SU-DHL-6 (cell line): ENCODE measurements around the gene ZNF775.
A peak's percentile ranks its signal among the peaks of the same experiment; 100 is the strongest.

Experiments
- H2AFZ ChIP-seq: fragments of 200-600 bp; sonication (generic); 2 replicates; pipeline ENCODE4 v1.6.1; 2014; ENCODE audit warnings: low read depth, mild to moderate bottlenecking, moderate library complexity, mixed read lengths, antibody characterized with exemption, low read length; ENCODE audit not compliant: severe bottlenecking
- H3F3A ChIP-seq: fragments of 200-600 bp; shearing (Covaris generic); 2 replicates; pipeline ENCODE4 v1.6.0; 2016; ENCODE audit warnings: antibody characterized with exemption, mild to moderate bottlenecking; ENCODE audit not compliant: insufficient read depth
- H3K27ac ChIP-seq: fragments of 200-600 bp; sonication (generic); 2 replicates; pipeline ENCODE4 v1.5.1; 2016; ENCODE audit warnings: low read depth, mild to moderate bottlenecking, low read length, moderate library complexity, mixed read lengths
- H3K27me3 ChIP-seq: fragments of 200-600 bp; sonication (generic), shearing (Covaris generic); 2 replicates; pipeline ENCODE4 v1.6.0; 2014; ENCODE audit warnings: mild to moderate bottlenecking, low read length
- H3K36me3 ChIP-seq: fragments of 200-600 bp; sonication (generic); 2 replicates; pipeline ENCODE4 v1.6.1; 2014; ENCODE audit warnings: mild to moderate bottlenecking, low read length, mixed read lengths
- H3K4me2 ChIP-seq: fragments of 300-600, 200-600 bp; shearing (Covaris generic), sonication (generic); 2 replicates; pipeline ENCODE4 v1.6.0; 2014; ENCODE audit warnings: low read length, low read depth, mild to moderate bottlenecking; ENCODE audit not compliant: poor library complexity, severe bottlenecking
- H3K4me3 ChIP-seq: fragments of 200-600 bp; sonication (generic); 2 replicates; pipeline ENCODE4 v1.5.1; 2014; ENCODE audit warnings: antibody characterized with exemption, low read length, mild to moderate bottlenecking, mixed read lengths; ENCODE audit not compliant: insufficient read depth, poor library complexity, severe bottlenecking
- H3K79me2 ChIP-seq: fragments of 200-600 bp; sonication (generic); 2 replicates; pipeline ENCODE4 v1.6.1; 2014; ENCODE audit warnings: mild to moderate bottlenecking, low read length, moderate library complexity; ENCODE audit not compliant: insufficient read depth
- H3K9ac ChIP-seq: fragments of 200-600 bp; sonication (generic); 2 replicates; pipeline ENCODE4 v1.7.0; 2014; ENCODE audit warnings: mild to moderate bottlenecking, low read length
- H3K9me2 ChIP-seq: fragments of 200-600 bp; sonication (generic); replicated peaks from 2 replicates; pipeline ENCODE4 v1.6.1; 2014; ENCODE audit warnings: low read length; ENCODE audit not compliant: insufficient read depth
- H3K9me3 ChIP-seq: fragments of 200-600 bp; sonication (generic); 2 replicates; pipeline ENCODE4 v1.6.1; 2014; ENCODE audit warnings: low read length, mixed read lengths; ENCODE audit not compliant: insufficient read depth
- H4K20me1 ChIP-seq: fragments of 200-600 bp; sonication (generic); 2 replicates; pipeline ENCODE4 v1.6.1; 2014; ENCODE audit warnings: low read depth, mild to moderate bottlenecking, antibody characterized with exemption, low read length, moderate library complexity, mixed read lengths
- EZH2phosphoT487 ChIP-seq: fragments of 200-600 bp; sonication (generic), shearing (Covaris generic); conservative IDR thresholded peaks from 2 replicates; pipeline ENCODE4 v1.6.1; 2018; ENCODE audit warnings: mild to moderate bottlenecking, antibody characterized with exemption, low read length, moderate library complexity, mixed read lengths
- TF ChIP-seq, protein P1 (sequence below): fragments of 200-600 bp; sonication (generic); IDR thresholded peaks from one replicate; pipeline ENCODE4 v1.5.1; 2017; ENCODE audit warnings: antibody characterized with exemption, mild to moderate bottlenecking, low read length, moderate library complexity; ENCODE audit not compliant: insufficient read depth, poor library complexity, severe bottlenecking

ZNF775 gene

DNA sequence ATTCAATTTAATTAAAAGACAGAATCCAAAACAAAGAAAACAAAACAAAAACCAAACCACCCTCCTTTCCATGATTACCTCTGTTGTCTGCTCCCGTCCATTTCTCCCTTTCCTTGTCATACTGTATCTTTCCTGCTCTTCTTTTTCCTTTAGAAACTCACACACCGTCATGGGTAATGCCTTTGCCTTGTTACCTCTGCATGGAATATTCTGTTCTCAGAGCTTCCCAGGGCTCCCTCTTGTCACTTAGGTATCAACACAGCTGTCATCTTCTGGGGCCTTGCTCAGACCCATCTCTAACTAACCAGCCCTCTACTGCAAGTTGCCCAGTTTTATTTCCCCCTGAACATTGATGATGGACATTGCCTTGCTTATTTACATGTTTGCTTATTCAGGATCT is 41.1 kb downstream of the ZNF775 start:
- Histone ChIP-seq H3K9ac (no peak overlapping the region), H3K9me3 (no peaks in the 10 kb centered on the region), H4K20me1 (no peaks in the 10 kb centered on the region), H3K27me3 (no peaks in the 10 kb centered on the region), H3F3A (no peaks in the 10 kb centered on the region), H3K4me3 (no peak overlapping the region), H3K4me2 (no peak overlapping the region), H3K9me2 (no peaks in the 10 kb centered on the region), H3K79me2 (no peaks in the 10 kb centered on the region), H2AFZ (no peak overlapping the region), H3K36me3 (no peaks in the 10 kb centered on the region), H3K27ac (no peak overlapping the region)
- TF ChIP-seq EZH2phosphoT487: no peak
- TF ChIP-seq, protein P1, sequence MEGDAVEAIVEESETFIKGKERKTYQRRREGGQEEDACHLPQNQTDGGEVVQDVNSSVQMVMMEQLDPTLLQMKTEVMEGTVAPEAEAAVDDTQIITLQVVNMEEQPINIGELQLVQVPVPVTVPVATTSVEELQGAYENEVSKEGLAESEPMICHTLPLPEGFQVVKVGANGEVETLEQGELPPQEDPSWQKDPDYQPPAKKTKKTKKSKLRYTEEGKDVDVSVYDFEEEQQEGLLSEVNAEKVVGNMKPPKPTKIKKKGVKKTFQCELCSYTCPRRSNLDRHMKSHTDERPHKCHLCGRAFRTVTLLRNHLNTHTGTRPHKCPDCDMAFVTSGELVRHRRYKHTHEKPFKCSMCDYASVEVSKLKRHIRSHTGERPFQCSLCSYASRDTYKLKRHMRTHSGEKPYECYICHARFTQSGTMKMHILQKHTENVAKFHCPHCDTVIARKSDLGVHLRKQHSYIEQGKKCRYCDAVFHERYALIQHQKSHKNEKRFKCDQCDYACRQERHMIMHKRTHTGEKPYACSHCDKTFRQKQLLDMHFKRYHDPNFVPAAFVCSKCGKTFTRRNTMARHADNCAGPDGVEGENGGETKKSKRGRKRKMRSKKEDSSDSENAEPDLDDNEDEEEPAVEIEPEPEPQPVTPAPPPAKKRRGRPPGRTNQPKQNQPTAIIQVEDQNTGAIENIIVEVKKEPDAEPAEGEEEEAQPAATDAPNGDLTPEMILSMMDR: no peak

DNA sequence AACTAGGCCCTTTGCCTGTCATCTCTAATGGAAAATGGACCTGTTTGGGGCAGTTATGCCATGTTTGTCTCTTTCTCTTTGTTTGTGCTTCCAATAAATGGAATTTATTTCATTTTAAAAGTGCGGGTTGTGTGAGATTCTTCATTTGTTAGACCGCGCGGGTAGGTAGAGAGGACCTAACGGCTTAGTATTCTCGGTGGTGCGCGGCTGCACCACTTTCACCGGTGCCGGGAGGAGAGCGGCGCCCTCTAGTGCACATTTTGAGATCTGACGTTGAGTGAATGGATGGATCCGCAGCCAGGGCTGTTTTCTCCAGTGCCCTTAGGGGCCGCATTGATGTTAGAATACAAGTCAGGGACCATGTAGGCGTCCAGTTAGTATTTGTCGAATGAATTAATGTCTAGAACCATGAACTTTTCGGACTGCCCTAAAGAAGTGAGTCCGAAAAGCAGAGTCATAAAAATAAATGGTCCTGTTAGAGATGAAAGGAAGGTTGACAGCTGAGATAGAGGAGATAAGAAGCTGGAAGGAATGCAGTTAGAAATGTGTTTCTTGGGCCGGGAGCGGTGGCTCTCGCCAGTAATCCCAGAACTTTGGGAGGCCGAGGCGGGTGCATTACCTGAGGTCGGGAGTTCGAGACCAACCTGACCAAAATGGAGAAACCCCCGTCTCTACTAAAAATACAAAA is 42.0 kb downstream of the ZNF775 start:
- Histone ChIP-seq H3K27me3 (no peaks in the 10 kb centered on the region), H3K27ac (no peak overlapping the region), H3K9ac (no peak overlapping the region), H3K36me3 (no peaks in the 10 kb centered on the region), H3K79me2 (no peaks in the 10 kb centered on the region), H2AFZ (no peak overlapping the region), H3K4me2 (no peak overlapping the region), H4K20me1 (no peaks in the 10 kb centered on the region), H3K9me2 (no peaks in the 10 kb centered on the region), H3F3A (no peaks in the 10 kb centered on the region), H3K9me3 (no peaks in the 10 kb centered on the region), H3K4me3 (no peak overlapping the region)
- TF ChIP-seq, protein P1: peak; percentile 63
- TF ChIP-seq EZH2phosphoT487: no peak

DNA sequence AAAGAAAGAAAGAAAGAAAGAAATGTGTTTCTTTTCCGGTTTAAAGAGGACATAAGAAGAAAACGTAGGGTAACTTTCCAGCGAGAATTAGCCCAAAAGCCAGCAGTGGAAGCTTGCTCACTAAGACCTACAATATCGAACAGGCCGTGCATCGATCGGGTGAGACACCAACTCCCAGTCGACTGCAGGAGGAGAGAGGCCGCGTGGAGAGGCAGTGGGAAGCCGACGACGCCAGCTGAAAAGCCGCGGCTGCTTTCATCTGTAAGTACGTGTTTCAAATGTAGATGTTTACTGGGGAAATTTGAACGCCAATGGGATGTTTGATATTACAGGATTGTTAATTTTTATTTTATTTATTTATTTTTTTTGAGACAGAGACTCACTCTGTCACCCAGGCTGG is 42.7 kb downstream of the ZNF775 start:
- Histone ChIP-seq H3F3A (no peaks in the 10 kb centered on the region), H3K4me3 (no peak overlapping the region), H3K27me3 (no peaks in the 10 kb centered on the region), H3K4me2 (no peak overlapping the region), H3K9me2 (no peaks in the 10 kb centered on the region), H3K36me3 (no peaks in the 10 kb centered on the region), H3K79me2 (no peaks in the 10 kb centered on the region), H2AFZ (no peak overlapping the region), H4K20me1 (no peaks in the 10 kb centered on the region), H3K9ac (no peak overlapping the region), H3K27ac (no peak overlapping the region), H3K9me3 (no peaks in the 10 kb centered on the region)
- TF ChIP-seq, protein P1: no peak
- no peak for TF ChIP-seq EZH2phosphoT487
